ENCODE measurements around the gene IL3RA.

Gene IL3RA

DNA sequence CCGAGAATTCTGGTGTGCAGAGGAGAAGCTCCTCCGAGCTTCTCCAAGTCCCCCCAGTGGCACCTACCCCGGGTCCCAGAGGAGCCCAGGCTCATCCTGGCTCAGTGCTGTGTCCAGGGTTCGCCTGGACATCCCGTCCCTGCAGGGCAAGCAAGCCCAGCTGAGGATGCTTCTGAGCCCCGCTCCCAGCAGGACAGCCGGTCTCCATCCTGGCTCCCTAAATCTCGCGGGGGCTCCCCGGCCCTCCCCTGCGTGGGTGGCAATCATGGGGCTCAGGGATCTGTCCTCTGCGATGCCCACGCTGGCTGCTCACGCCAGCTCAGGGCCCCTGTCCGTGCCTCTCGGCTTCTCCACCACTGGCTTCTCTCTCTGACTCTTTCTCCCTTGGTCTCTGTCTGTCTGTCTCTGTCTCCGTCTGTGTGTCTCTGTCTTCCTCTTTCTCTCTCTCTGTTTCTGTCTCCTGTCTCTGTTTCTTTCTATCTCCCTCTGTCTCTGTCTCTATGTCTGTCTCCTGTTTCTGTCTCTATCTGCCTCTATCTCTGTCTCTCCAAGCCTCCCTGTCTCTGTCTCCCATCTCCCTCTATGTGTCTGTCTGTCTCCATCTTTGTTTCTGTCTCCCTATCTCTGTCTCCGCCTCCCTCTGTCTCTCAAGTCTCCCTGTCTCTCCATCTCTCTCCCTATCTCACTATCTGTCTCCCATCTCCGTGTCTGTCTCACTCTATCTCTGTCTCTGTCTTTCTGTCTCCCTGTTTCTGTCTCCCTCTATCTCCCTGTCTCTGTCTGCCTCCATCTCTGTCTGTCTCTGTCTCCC lies 83.2 kb downstream of the IL3RA start:
- TF ChIP-seq, protein P1, sequence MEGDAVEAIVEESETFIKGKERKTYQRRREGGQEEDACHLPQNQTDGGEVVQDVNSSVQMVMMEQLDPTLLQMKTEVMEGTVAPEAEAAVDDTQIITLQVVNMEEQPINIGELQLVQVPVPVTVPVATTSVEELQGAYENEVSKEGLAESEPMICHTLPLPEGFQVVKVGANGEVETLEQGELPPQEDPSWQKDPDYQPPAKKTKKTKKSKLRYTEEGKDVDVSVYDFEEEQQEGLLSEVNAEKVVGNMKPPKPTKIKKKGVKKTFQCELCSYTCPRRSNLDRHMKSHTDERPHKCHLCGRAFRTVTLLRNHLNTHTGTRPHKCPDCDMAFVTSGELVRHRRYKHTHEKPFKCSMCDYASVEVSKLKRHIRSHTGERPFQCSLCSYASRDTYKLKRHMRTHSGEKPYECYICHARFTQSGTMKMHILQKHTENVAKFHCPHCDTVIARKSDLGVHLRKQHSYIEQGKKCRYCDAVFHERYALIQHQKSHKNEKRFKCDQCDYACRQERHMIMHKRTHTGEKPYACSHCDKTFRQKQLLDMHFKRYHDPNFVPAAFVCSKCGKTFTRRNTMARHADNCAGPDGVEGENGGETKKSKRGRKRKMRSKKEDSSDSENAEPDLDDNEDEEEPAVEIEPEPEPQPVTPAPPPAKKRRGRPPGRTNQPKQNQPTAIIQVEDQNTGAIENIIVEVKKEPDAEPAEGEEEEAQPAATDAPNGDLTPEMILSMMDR (IDR thresholded peaks at IDR 0.05; ENCODE audit: control extremely low read depth, extremely low read depth, low read depth, missing control alignments): no peak
- no peak for DNase-seq (ENCODE audit: extremely low spot score)
- POLR2A ChIA-PET: no interaction called here
- CTCF ChIA-PET: no interaction called here

DNA sequence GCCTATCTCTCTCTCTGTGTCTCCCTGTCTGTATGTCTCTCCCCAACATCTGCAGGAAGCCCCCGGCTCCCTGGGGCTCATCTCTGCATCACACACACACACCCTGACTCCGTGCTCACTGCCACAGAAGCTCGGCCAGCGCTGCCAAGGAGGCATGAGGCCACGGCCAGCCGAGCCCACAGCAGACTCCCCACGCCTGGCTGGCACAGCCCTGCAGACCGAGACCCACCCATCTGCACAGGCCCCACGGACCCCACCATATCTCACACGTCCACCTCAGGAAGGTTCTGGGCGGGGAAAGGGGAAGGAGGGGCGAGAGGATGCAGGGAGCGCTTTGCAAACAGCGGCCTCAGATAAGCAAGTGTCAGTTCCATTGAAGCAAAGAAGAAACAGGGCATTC lies 83.8 kb downstream of the IL3RA start:
- CTCF ChIA-PET: no interaction called here
- TF ChIP-seq, protein P1 (IDR thresholded peaks at IDR 0.05; ENCODE audit: control extremely low read depth, extremely low read depth, low read depth, missing control alignments): no peak
- POLR2A ChIA-PET: no interaction called here
- DNase-seq (ENCODE audit: extremely low spot score): no peak

GRCh38 chrX:1421433-1422134 lies 85.0 kb downstream of the IL3RA start:
- TF ChIP-seq, protein P1 (IDR thresholded peaks at IDR 0.05; ENCODE audit: control extremely low read depth, extremely low read depth, low read depth, missing control alignments): no peak
- ChIA-PET POLR2A (no interaction called here), CTCF (no interaction called here)
- DNase-seq (ENCODE audit: extremely low spot score): no peak

GRCh38 chrX:1422135-1422465 lies 85.5 kb downstream of the IL3RA start:
- POLR2A ChIA-PET: no interaction called here
- CTCF ChIA-PET: no interaction called here
- TF ChIP-seq, protein P1 (IDR thresholded peaks at IDR 0.05; ENCODE audit: control extremely low read depth, extremely low read depth, low read depth, missing control alignments): no peak
- DNase-seq (ENCODE audit: extremely low spot score): no peak

DNA sequence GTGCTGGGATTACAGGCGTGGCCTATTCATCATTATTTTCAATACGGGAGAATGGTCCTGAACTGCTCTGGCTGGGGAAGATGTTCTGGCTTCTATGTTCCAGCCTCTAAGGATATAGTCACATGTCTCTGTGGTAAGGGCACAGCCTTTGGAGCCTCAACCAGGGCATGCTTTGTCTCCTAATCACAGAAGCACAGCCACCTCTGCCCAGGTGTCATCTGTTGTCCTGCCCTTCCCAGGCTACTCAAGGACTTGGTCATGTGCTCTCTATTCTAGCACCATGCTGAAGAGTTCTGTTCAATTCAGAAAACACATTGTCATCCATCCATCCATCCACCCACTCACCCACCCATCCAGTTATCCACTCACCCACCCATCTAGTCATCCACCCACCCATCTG lies 86.6 kb downstream of the IL3RA start:
- DNase-seq (ENCODE audit: extremely low spot score): no peak
- TF ChIP-seq, protein P1 (IDR thresholded peaks at IDR 0.05; ENCODE audit: control extremely low read depth, extremely low read depth, low read depth, missing control alignments): no peak
- ChIA-PET CTCF (no interaction called here), POLR2A (no interaction called here)

DNA sequence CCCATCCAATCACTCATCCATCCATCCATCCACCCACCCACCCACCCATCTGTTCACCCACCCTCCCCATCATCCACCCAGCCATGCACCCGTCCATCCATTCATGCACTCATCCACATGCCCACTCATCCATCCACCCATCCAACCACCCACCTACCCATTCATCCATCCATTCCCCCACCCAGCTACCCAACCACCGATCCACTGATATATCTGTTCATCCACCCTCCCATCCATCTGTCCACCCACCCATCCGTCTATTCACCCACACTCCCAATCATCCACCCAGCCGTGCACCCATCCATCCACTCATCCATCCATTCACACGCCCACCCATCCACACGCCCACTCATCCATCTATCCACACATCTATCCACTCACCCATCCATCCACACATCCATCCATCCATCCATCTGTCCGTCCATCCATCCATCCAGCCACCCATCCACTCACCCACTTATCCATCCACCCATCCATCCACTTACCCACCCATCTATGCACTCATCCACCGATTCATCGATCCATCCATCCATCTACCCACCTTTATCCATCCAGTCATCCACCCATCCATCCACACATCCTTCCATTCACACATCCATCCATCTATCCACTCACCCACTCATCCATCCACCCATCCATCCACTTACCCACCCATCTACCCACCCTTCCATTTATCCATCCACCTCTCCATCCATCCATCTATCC lies 87.7 kb downstream of the IL3RA start:
- TF ChIP-seq, protein P1 (IDR thresholded peaks at IDR 0.05; ENCODE audit: control extremely low read depth, extremely low read depth, low read depth, missing control alignments): no peak
- ChIA-PET POLR2A (no interaction called here), CTCF (no interaction called here)
- DNase-seq (ENCODE audit: extremely low spot score): no peak

All from GM10248 (cell line).